ENCODE data around the gene PRRG1.

DNA sequence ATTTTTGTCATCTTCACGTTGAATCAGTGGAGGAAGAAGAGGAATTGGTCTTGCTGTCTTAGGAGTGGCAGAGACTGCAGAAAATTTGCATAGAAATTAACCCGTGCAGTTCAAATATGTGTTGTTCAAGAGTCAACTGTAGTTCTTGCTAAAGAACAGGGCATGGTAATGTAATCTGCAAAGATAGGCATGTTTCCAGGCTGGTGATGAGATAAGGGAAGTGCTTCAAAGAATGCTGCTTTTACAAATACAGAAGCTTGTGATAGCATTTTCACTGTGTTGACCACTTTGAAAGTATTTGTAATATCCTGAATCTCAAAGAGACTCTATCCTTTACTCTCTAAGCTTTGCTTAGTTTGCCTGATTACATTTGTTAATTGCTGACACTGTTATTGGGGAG is 60.1 kb downstream of the PRRG1 start:
- TF ChIP-seq POLR2AphosphoS5 (IDR thresholded peaks at IDR 0.05; ENCODE audit: low read depth, low read length) (no peak), POLR2A (IDR thresholded peaks at IDR 0.05; ENCODE audit: low read depth, low read length) (no peak), PAX5 (IDR thresholded peaks at IDR 0.05; ENCODE audit: insufficient read depth, low read length, severe bottlenecking) (no peak)
